ENCODE data around the gene CSHL1.

DNA sequence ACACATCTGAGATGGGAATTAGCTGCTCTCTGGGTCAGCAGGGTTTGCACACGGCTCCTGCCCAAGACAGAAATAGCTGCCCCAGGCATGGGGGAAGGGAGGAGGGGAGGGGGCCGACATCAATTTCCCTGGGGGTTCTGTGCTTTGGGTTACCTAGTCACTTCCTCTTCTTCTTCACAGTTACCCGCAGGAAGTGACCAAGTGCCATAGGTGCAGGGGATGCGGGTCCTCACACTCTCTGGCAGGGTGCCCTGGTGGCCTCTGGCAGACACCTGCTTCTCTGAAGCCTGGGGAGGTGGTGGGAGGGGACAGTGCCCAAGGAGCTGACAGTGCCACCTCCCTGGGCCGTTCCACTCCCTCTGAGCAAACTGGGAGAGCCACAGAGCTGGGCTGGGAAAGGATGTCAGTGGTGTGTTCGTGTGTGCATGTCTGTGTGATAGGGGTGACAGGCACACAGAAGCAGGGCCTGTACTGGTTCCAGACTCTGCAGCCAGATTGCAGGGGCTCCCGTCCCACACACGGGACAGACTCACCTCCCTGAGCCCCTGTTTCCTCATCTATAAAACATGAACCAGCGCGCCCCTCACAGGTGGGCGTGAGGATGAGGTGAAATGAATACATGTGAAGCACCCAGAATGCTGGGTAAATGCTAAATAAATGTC is 43.5 kb upstream of the CSHL1 start:
- no peak for TF ChIP-seq POLR2A (IDR thresholded peaks at IDR 0.05; ENCODE audit: low read length)
- TF ChIP-seq GATA1 (IDR thresholded peaks at IDR 0.05; ENCODE audit: low read depth, low read length) = no peak

Measured in erythroblast (primary cell).